GM18517 (cell line): ENCODE data around the gene STAMBPL1.

Source experiments
- ATAC-seq: cut with Tn5 transposase; IDR thresholded peaks from one replicate; pipeline ENCODE4 v1.9.1; 2021; ENCODE audit warnings: mild to moderate bottlenecking, moderate library complexity; ENCODE audit not compliant: unreplicated experiment

STAMBPL1 gene

GRCh38 chr10:88946965-88947590, 67.0 kb downstream of the STAMBPL1 start:
- ATAC-seq: no peak

- no peak for ATAC-seq
Measured at GRCh38 chr10:88949051-88949450, 69.0 kb downstream of the STAMBPL1 start.

GRCh38 chr10:88949912-88950837, 70.1 kb downstream of the STAMBPL1 start:
- ATAC-seq: no peak

GRCh38 chr10:88952647-88953111, 72.6 kb downstream of the STAMBPL1 start, which contains the start of gene ACTA2:
Gene ACTA2 (minus strand): TSS chr10:88952773. CDS start chr10:88948930, 3,843 bp downstream.
- ATAC-seq: no peak

GRCh38 chr10:88953662-88954061, 73.6 kb downstream of the STAMBPL1 start:
- no peak for ATAC-seq

GRCh38 chr10:88954458-88955083, 74.5 kb downstream of the STAMBPL1 start:
- no peak for ATAC-seq

GRCh38 chr10:88957381-88957780, 77.3 kb downstream of the STAMBPL1 start:
- no peak for ATAC-seq

GRCh38 chr10:88958721-88959120, 78.7 kb downstream of the STAMBPL1 start:
- ATAC-seq: no peak

- ATAC-seq: no peak
Measured at GRCh38 chr10:88960802-88961201, 80.8 kb downstream of the STAMBPL1 start.

GRCh38 chr10:88961266-88961665, 81.2 kb downstream of the STAMBPL1 start:
- no peak for ATAC-seq

GRCh38 chr10:88962336-88962735, 82.3 kb downstream of the STAMBPL1 start:
- no peak for ATAC-seq

GRCh38 chr10:88963318-88963717, 83.3 kb downstream of the STAMBPL1 start:
- ATAC-seq: no peak

GRCh38 chr10:88964360-88964759, 84.3 kb downstream of the STAMBPL1 start:
- no peak for ATAC-seq

GRCh38 chr10:88964869-88965415, 84.9 kb downstream of the STAMBPL1 start:
- ATAC-seq: no peak

- no peak for ATAC-seq
Measured at GRCh38 chr10:88966797-88967196, 86.8 kb downstream of the STAMBPL1 start.

GRCh38 chr10:88968391-88968790, 88.3 kb downstream of the STAMBPL1 start:
- ATAC-seq: no peak

GRCh38 chr10:88971221-88972061, 91.4 kb downstream of the STAMBPL1 start:
- no peak for ATAC-seq
